GM19238 (cell line): ENCODE results near the gene TSHZ3.

Experiments
- DNase-seq: peaks from one replicate; pipeline ENCODE4 v3.0.0; 2011; ENCODE audit warnings: low spot score; ENCODE audit not compliant: insufficient read length

TSHZ3 gene

GRCh38 chr19:31232871-31233270 is 116.4 kb downstream of the TSHZ3 start:
- no peak for DNase-seq

DNA sequence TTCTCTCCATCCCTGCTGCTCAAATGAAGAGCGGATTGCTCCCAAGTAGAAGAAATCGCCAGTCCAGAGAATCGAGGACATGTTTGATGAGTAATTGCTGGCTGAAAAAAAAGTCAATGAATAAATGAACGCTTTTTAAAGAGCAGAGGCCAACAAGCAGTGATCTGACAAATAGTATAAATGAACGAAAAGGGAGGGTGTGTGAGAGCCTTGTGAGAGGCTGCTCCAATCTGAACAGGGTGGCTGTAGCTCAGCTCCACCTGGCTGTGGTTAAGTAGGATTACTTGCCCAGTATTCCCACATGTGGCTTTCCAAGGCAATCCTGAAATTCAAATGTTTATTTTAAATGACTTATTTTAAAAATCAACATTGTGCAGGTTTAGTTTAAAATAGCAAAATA is 117.1 kb downstream of the TSHZ3 start:
- DNase-seq, result no peak

GRCh38 chr19:31231237-31231636 is 118.0 kb downstream of the TSHZ3 start:
- no peak for DNase-seq

DNA sequence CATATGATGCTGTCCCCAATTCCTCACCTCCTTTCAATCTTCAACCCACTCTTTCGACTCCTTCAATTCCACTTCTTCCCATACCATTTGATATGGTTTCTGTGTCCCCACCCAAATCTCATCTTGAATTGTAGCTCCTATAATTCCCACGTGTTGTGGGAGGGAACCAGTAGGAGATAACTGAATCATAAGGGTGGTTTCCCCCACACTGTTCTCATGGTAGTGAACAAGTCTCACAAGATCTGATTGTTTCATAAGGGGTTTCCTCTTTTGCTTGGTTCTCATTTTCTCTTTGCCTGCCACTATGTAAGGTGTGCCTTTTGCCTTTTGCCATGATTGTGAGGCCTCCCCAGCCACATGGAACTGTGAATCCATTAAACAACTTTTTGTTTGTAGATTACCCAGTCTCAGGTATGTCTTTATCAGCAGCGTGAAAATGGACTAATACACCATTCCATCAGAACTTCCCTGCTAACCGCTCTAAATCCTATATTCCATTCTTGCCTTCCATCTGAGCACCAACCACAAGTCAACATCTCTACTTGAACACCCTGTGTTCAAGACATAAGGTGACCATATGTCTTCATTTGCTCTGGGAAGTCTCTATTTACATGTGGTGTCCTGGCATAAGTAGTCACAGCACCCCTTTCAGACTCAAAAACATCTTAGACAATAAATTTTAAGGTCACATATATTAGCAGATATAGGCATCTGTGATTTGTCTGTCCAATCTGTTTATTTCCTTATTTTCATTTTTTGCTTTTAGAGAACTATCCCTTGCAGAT is 122.9 kb downstream of the TSHZ3 start:
- no peak for DNase-seq
